IPS-NIHi11 (cell line): Measurements from ENCODE around the gene KRTAP10-8.
A peak's percentile ranks its signal among the peaks of the same experiment; 100 is the strongest.
"Not testable (repeated sequence)": the region's sequence is repeated elsewhere in the genome, so short reads cannot be mapped to it uniquely, and the experiment has no call there.

Experiments used
- DNase-seq: peaks from one replicate; pipeline ENCODE4 v3.0.0; 2012; ENCODE audit warnings: mixed read lengths, low spot score

The KRTAP10-8 gene

GRCh38 chr21:44646366-44647221 lies 34.7 kb downstream of the KRTAP10-8 start, which contains the start of gene KRTAP10-11:
KRTAP10-11 (plus strand) TSS chr21:44646414; CDS start chr21:44646459, 45 bp downstream.
- not testable (repeated sequence) for DNase-seq

DNA sequence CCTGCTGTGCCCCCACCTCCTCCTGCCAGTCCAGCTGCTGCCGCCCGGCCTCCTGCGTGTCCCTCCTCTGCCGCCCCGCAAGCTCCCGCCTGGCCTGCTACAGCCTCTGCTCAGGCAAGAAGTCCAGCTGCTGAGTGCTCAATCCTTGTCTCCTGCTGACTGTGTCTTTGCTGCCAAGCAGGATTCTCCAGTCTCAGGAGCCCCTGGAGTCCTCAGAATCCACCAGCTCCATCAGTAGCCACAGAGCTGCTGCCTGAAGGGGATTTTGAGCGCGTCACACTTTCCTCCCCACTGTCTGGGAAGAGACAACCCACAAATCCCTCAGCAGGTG lies 35.3 kb downstream of the KRTAP10-8 start:
- DNase-seq = no peak

GRCh38 chr21:44648557-44649311 lies 36.9 kb downstream of the KRTAP10-8 start:
- no peak for DNase-seq

GRCh38 chr21:44649521-44650100 lies 37.7 kb downstream of the KRTAP10-8 start:
- DNase-seq = no peak

DNA sequence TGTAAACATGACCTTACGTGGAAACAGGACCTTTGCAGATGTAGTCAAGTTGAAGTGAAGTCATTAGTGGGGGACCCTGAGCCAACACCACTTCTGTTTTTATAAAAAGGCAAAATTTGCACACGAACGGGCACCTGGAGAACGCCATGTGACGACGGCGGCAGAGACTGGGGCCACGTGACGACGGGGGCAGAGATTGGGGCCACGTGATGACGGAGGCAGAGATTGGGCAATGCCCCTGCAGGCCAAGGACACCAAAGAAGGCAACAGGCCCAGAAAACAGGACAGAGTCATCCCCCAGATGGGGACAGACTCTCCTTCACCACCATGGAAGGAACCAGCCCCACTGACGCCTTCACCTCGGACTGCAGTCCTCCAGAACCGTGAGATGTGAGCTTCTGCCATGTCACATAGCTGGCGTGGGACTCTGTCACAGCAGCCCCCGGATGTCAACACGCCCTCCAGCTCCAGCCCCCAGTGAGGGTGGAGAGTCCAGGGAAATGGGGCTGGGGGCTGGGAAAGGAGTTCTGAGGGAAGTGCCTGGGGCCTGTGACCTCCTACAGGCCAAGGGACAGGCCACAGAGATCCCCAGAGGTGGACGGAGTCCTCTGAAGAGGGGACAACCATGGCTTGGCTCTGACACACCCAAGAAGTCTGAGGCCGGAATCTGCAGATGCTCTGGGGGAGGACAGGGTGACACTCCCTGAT lies 38.5 kb downstream of the KRTAP10-8 start:
- no peak for DNase-seq

DNA sequence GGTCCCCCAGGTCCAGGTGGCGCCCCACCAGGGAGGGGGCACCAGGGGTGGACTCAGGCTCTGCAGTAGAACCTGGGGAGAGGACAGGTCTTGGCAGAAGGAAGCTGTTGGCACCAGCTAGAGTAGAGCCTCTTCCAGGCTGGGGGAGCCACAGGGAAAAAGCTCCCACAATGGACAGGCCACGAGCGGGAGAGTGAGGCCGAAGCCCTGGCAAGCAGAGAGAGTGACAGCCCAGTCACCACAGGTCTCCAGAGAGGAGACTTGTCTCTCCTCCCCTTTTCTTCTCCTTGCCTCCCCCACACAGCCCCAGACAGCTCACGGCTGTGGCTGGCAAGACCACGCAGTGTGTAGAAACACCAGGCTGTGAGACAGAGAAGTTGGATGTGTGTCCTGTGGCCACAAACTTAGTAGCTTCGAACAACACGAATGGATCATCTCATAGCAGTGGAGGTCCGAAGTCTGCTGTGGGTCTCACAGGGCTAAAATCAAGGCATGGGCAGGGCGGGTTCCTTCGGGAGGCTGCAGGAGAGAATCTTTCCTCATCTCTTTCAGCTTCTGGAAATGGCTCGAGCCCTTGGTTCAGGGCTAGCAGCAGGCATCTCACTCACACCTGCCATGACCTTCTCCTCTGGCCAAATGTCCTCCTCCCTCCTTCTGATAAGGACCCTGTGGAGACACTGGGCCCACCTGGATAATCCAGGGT lies 39.2 kb downstream of the KRTAP10-8 start:
- no peak for DNase-seq

GRCh38 chr21:44653123-44653522 lies 41.2 kb downstream of the KRTAP10-8 start:
- peak; percentile 38 for DNase-seq

- no peak for DNase-seq
These were observed 42.0 kb downstream of the KRTAP10-8 start for GRCh38 chr21:44653656-44654575.

- no peak for DNase-seq
These were observed 42.8 kb downstream of the KRTAP10-8 start, which contains the start of gene KRTAP12-4 for GRCh38 chr21:44654576-44655175. KRTAP12-4 (minus strand) TSS chr21:44654659; CDS start chr21:44654614, 45 bp downstream.

- no peak for DNase-seq
These were observed 45.0 kb downstream of the KRTAP10-8 start for GRCh38 chr21:44656868-44657267.

DNA sequence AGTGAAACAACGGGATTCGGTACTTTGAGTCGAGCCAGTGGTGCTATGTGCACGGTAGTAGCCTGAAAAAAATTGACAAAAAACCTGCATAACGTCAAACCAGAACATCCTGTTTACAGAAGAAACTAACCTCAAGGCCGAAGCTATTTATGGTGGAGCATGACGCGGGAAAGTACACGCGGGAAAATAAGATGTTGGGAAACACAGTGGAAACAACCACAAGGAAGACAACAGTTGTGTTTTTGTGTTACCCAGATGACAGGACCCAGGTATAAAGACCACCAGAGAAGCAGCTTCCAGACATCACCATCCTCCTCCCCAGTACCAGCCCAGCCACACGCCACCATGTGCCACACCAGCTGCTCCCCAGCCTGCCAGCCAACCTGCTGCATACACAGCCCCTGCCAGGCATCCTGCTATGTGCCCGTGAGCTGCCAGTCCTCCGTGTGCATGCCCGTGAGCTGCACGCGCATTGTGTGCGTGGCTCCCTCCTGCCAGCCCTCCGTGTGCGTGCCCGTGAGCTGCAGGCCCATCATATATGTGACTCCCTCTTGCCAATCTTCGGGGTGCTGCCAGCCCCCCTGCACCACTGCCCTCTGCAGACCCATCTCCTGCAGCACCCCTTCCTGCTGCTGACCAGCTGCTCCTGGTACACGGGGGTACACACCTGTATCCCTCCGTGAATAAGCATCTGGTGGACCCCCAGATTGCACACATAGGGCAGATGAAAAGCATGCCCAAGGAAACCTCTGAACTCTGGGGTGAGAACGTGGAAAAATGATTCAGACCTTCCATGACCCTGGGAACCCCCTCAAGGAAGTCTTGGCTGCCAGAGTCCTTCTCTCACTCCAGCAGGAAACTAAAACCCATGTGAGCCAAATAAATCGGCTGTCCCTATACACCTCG lies 46.0 kb downstream of the KRTAP10-8 start, which contains the start of gene KRTAP12-3:
TSS of gene KRTAP12-3 (plus strand) at position 298 of the 906 bp plus-strand sequence. CDS start at position 346, 48 bp downstream.
- no peak for DNase-seq

GRCh38 chr21:44658541-44658910 lies 46.6 kb downstream of the KRTAP10-8 start:
- no peak for DNase-seq

DNA sequence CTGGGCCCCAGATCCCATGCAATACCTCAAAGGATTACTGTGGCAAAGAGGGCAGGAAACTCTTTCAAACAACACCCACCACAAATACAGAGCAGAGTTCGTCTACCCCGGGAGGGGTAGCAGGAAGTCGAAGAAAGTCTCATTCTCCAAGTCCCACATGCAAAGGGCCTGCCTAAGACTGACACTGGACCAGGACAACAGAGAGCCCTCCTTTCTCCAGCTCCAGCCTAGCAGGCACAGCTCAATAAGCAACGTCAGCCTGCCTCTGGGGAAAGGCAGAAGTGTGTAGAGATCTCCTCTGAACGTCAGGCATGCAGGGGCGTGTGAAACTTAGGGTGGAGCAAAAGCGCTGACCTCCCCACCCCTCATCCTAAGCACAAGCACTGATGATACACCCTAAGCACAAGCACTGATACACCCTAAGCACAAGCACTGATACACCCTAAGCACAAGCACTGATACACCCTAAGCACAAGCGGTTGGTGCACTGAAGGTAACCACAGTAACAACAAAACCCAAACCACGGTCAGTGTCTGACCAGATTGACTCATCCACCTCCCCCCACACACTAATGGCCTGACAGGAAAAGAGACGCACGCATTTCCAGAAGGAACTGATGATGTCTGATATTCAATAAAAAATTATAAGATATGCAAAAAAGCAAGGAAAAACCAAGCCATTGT lies 47.2 kb downstream of the KRTAP10-8 start:
- no peak for DNase-seq

DNA sequence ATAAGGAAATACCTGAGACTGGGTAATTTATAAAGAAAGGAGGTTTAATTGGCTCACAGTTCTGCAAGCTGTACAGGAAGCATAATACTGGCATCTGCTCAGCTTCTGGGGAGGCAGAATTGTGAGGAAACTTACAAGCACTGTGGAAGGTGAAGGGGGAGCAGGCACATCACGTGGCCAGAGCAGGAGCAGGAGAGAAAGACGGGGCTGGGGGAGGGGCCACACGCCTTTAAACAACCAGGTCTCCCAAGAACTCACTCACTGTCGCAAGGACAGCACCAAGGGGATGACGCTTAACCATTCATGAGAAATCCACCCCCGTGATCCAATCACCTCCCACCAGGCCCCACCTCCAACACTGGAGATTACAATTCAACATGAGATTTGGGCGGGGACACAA lies 49.7 kb downstream of the KRTAP10-8 start:
- DNase-seq = not testable (repeated sequence)
